Fibroblast of lung (primary cell): ENCODE measurements around the gene ERBB3.

Source experiments
- EZH2 ChIP-seq: IDR thresholded peaks from 2 replicates; pipeline ENCODE4 v1.5.1; 2012; ENCODE audit warnings: low read length, control low read depth, mild to moderate bottlenecking; ENCODE audit errors: missing control alignments
- TF ChIP-seq, protein P1 (sequence below), 2 donors: IDR thresholded peaks in 1 of 2; conservative IDR thresholded peaks in 1 of 2; 1 replicate in 1 of 2; 2 replicates in 1 of 2; pipeline ENCODE4 v1.5.1; 2011 to 2012; ENCODE audit warnings: low read length in 2 of 2, control low read depth in 1 of 2, inconsistent platforms in 1 of 2, low read depth in 1 of 2, mild to moderate bottlenecking in 1 of 2

DNA sequence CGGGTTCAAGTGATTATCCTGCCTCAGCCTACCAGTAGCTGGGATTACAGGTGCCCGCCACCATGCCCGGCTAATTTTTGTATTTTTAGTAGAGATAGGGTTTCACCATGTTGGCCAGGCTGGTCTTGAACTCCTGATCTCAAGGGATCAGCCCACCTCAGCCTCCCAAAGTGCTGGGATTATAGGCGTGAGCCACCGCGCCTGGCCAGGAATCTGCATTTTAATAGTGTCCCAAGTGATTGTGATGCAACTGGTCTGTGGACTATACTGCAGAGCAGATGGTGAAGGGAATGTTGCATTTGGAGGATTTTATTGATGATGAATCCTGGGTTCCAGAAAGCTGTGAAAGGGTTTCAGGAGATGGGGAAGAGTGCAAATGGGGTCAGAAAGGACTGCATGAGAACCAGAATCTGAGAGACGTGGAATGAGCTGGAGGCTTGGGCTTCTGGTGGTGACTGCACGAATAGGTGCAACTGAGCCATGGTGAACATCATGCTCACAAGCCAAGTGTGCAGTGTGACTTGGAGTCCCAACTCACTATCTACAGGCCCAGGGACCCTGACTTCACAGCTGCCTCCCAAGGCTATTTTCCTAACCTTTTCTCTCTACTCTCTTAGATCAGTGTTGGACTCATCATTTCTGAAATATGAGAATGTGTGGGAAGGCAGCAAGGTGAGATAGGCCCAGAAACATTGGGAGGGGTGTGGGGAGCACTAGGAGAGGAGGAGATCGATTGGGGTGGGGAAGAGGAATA lies 33.8 kb upstream of the ERBB3 start:
- TF ChIP-seq, protein P1, sequence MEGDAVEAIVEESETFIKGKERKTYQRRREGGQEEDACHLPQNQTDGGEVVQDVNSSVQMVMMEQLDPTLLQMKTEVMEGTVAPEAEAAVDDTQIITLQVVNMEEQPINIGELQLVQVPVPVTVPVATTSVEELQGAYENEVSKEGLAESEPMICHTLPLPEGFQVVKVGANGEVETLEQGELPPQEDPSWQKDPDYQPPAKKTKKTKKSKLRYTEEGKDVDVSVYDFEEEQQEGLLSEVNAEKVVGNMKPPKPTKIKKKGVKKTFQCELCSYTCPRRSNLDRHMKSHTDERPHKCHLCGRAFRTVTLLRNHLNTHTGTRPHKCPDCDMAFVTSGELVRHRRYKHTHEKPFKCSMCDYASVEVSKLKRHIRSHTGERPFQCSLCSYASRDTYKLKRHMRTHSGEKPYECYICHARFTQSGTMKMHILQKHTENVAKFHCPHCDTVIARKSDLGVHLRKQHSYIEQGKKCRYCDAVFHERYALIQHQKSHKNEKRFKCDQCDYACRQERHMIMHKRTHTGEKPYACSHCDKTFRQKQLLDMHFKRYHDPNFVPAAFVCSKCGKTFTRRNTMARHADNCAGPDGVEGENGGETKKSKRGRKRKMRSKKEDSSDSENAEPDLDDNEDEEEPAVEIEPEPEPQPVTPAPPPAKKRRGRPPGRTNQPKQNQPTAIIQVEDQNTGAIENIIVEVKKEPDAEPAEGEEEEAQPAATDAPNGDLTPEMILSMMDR (conservative IDR thresholded peaks at IDR 0.05 in 1 of 2, IDR thresholded peaks at IDR 0.05 in 1 of 2; ENCODE audit: low read depth in 1 of 2, low read length in 2 of 2) = no peak
- TF ChIP-seq EZH2 = no peak
